Measurements from ENCODE around the gene DDX1.
"Not testable (repeated sequence)": the region's sequence is repeated elsewhere in the genome, so short reads cannot be mapped to it uniquely, and the experiment has no call there.

DDX1 gene

DNA sequence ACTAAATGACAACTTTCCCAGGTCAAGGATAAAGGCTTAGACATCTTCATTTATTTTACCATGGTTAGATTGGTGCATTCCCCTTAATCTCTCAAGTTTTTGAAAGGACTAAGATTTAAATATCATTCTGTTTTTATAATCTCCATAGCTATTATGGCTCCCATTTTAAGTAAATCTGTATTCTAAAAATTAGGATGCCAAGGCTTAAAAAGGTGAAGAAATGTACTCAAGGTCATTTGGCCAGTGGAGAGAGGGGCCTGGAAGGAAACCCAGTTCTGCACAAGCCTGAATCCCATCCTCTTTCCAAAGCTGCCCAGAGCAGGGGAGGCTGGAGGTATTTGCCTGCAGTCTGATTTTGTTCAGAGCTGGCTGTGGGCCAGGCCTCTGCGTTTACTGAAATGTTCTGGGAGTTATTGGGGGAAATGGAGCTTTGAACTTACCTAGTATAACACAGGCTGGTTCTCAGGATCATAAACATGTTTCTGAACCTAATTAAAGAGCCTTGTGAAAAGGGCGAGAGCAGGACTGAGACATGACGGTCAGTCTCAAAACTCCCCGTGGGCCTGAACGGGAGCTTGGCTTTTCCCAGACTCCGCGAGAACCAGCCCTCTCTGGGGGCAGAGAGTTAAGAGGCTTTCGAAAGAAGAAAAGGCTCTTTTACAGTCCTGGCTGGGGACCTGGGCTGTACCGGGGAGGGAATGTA lies 85.6 kb downstream of the DDX1 start:
- DNase-seq (ENCODE audit: low read depth) = no peak

DNA sequence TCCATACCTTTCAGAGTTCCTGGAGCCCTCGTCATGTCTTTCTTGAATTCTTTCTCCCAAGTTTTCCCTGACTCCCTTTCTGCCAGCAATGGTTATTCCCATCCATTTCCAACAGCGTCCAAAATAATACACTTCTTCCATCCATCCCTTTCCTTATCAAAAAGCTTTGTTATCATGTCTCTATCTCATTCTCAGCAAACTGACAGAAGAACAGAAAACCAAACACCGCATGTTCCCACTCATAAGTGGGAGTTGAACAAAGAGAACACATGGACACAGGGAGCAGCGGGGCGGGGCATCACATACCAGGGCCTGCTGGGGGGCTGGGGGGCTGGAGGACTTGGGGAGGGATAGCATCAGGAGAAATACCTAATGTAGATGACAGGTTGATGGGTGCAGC lies 86.7 kb downstream of the DDX1 start:
- DNase-seq (ENCODE audit: low read depth) = no peak

DNA sequence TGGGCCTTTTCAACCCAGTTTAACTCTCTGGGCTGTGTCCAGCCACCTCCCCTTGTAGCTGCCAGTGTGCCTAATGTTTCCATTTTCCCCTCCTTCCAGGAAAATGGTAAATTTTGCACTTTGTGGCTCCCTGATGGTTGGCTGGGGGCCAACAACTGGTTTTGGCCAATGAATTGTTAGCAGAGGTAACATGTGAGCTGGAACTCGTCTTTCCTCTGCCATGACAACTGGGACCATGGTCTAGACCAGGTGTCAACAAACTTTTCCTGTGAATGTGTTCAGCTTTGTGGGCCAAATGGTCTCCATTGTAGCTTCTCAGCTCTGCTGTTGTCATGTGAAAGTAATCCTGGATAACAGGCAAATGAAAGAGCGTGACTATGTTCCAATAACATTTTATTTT lies 87.2 kb downstream of the DDX1 start:
- DNase-seq (ENCODE audit: low read depth) = no peak

DNA sequence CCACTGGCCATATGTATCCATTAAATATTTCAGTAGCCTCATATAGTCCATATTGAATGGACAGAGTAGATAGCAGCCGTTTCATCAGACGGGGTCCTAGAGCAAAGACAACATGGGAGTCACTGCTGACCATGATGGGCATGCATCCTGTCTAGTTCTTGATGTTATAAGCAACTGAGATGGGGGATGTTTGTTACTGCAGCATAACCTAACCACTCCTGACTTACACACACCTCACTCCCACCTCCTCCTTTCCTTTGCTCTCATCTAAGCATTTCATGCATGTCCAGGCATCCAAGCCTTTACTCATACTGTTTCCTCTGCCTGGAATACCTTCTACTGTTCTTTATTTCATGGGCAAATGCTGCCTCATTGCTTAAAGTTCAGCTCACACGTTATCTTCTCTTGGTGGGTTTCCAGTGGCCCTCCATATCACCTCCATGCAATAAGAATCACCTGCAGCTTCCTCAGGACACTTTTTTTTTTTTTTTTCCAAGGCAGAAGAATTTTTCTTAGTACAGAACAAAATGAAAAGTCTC lies 87.8 kb downstream of the DDX1 start:
- no peak for DNase-seq (ENCODE audit: low read depth)

- DNase-seq (ENCODE audit: low read depth) = not testable (repeated sequence)
Observed at GRCh38 chr2:15680132-15680531, 88.5 kb downstream of the DDX1 start.

All from stimulated activated CD8-positive, alpha-beta memory T cell treated with anti-CD3 and anti-CD28 coated beads, Interleukin-12 subunit alpha, Interleukin-12 subunit beta, amount 100 ng/mL, for 4 hours (primary cell).